T-helper 22 cell (primary cell): Measurements from ENCODE around the gene SAP30BP.

Experiments used
- DNase-seq: peaks from one replicate; pipeline ENCODE4 v3.0.0-alpha.2; 2020; ENCODE audit warnings: low read depth

Gene SAP30BP

GRCh38 chr17:75666959-75667790 lies at the start of gene SAP30BP, which contains the start of gene RECQL5:
TSS of gene SAP30BP (plus strand) at chr17:75667338. CDS start at chr17:75667373, 35 bp downstream.
TSS of gene RECQL5 (minus strand) at chr17:75667154. CDS start at chr17:75666557, 597 bp downstream.
- peak; percentile 97 for DNase-seq

- no peak for DNase-seq
Observed at GRCh38 chr17:75617675-75618074, 49.5 kb upstream of the SAP30BP start.

- no peak for DNase-seq
Observed at GRCh38 chr17:75619506-75620431, 47.4 kb upstream of the SAP30BP start.

GRCh38 chr17:75621489-75621888 lies 45.6 kb upstream of the SAP30BP start:
- no peak for DNase-seq

GRCh38 chr17:75622076-75622475 lies 45.1 kb upstream of the SAP30BP start:
- DNase-seq, result no peak

- no peak for DNase-seq
Observed at GRCh38 chr17:75622771-75623273, 44.3 kb upstream of the SAP30BP start.

- DNase-seq, result no peak
Observed at GRCh38 chr17:75623386-75623785, 43.8 kb upstream of the SAP30BP start.

GRCh38 chr17:75624021-75624420 lies 43.1 kb upstream of the SAP30BP start:
- DNase-seq, result no peak

GRCh38 chr17:75624714-75625345 lies 42.3 kb upstream of the SAP30BP start:
- DNase-seq, result no peak

- no peak for DNase-seq
Observed at GRCh38 chr17:75625813-75626486, 41.2 kb upstream of the SAP30BP start.

- DNase-seq, result no peak
Observed at GRCh38 chr17:75626496-75627038, 40.6 kb upstream of the SAP30BP start.

- DNase-seq, result no peak
Observed at GRCh38 chr17:75627094-75627493, 40.0 kb upstream of the SAP30BP start.

GRCh38 chr17:75628425-75628824 lies 38.7 kb upstream of the SAP30BP start:
- no peak for DNase-seq

- DNase-seq, result no peak
Observed at GRCh38 chr17:75629157-75629556, 38.0 kb upstream of the SAP30BP start.

- DNase-seq, result no peak
Observed at GRCh38 chr17:75630071-75630917, 36.8 kb upstream of the SAP30BP start.

- DNase-seq, result no peak
Observed at GRCh38 chr17:75631353-75631752, 35.8 kb upstream of the SAP30BP start.

- DNase-seq, result no peak
Observed at GRCh38 chr17:75632428-75632827, 34.7 kb upstream of the SAP30BP start.

- DNase-seq, result peak; percentile 45
Observed at GRCh38 chr17:75632863-75633485, 34.2 kb upstream of the SAP30BP start, which contains the start of gene SMIM5. TSS of gene SMIM5 (plus strand) at chr17:75633434. CDS start at chr17:75640202, 6,768 bp downstream.
